IMR-90 (cell line): ENCODE data around the gene GCLC.

Experiments
- MAZ ChIP-seq: IDR thresholded peaks from 2 replicates; pipeline ENCODE4 v1.6.1; 2012; ENCODE audit warnings: low read depth, mild to moderate bottlenecking, low read length, improper control_type of control experiment, moderate library complexity, borderline replicate concordance
- MXI1 ChIP-seq: IDR thresholded peaks from 2 replicates; pipeline ENCODE4 v1.6.1; 2012; ENCODE audit warnings: low read depth, mild to moderate bottlenecking, low read length, moderate library complexity, borderline replicate concordance
- POLR2A ChIP-seq: IDR thresholded peaks from 2 replicates; pipeline ENCODE4 v1.6.1; 2012; ENCODE audit warnings: mild to moderate bottlenecking, low read depth, low read length
- USF2 ChIP-seq: fragments of 150-350 bp; IDR thresholded peaks from 2 replicates; pipeline ENCODE4 v1.6.1; 2017; ENCODE audit warnings: mild to moderate bottlenecking, antibody characterized with exemption, low read length, low read depth
- TF ChIP-seq, protein P1 (sequence below): conservative IDR thresholded peaks from 2 replicates; pipeline ENCODE4 v1.5.1; 2012; ENCODE audit warnings: mild to moderate bottlenecking, low read depth, low read length, improper control_type of control experiment

- TF ChIP-seq, protein P1, sequence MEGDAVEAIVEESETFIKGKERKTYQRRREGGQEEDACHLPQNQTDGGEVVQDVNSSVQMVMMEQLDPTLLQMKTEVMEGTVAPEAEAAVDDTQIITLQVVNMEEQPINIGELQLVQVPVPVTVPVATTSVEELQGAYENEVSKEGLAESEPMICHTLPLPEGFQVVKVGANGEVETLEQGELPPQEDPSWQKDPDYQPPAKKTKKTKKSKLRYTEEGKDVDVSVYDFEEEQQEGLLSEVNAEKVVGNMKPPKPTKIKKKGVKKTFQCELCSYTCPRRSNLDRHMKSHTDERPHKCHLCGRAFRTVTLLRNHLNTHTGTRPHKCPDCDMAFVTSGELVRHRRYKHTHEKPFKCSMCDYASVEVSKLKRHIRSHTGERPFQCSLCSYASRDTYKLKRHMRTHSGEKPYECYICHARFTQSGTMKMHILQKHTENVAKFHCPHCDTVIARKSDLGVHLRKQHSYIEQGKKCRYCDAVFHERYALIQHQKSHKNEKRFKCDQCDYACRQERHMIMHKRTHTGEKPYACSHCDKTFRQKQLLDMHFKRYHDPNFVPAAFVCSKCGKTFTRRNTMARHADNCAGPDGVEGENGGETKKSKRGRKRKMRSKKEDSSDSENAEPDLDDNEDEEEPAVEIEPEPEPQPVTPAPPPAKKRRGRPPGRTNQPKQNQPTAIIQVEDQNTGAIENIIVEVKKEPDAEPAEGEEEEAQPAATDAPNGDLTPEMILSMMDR = no peak
- no peak for TF ChIP-seq MXI1
- no peak for TF ChIP-seq POLR2A
- no peak for TF ChIP-seq USF2
- TF ChIP-seq MAZ = no peak
Measured at GRCh38 chr6:53546281-53546680, 1.4 kb upstream of the GCLC start.
